ENCODE data around the gene PPCS.

PPCS gene

DNA sequence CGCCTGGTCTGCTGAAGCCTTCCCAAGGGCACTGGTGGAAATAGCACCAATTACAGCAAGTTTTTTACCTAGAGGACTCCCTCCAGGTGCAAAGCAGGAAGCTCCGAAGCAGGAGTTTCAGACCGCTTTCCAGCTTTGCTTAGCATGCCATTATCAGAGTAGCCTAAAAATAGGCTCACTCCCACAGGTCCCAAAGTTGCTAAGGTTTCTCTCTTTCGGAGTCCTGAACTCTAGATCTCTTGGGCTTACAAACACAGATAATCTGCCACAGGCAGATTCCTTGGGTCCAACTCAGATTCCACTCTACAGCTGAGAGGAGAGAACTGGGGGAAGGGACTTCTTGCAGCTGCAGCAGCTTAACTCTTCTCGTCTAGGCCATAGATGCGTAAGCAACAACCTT, 23.0 kb upstream of the PPCS start:
- DNase-seq, result no peak
- Histone ChIP-seq H3K4me3 (ENCODE audit: low read depth, low read length) (no peak overlapping the region), H3K9me3 (ENCODE audit: severe bottlenecking) (no peaks in the 10 kb centered on the region), H3K27me3 (ENCODE audit: insufficient read depth, low read depth, severe bottlenecking) (no peaks in the 10 kb centered on the region), H3K27ac (no peak overlapping the region), H3K36me3 (no peaks in the 10 kb centered on the region)
- TF ChIP-seq, protein P1, sequence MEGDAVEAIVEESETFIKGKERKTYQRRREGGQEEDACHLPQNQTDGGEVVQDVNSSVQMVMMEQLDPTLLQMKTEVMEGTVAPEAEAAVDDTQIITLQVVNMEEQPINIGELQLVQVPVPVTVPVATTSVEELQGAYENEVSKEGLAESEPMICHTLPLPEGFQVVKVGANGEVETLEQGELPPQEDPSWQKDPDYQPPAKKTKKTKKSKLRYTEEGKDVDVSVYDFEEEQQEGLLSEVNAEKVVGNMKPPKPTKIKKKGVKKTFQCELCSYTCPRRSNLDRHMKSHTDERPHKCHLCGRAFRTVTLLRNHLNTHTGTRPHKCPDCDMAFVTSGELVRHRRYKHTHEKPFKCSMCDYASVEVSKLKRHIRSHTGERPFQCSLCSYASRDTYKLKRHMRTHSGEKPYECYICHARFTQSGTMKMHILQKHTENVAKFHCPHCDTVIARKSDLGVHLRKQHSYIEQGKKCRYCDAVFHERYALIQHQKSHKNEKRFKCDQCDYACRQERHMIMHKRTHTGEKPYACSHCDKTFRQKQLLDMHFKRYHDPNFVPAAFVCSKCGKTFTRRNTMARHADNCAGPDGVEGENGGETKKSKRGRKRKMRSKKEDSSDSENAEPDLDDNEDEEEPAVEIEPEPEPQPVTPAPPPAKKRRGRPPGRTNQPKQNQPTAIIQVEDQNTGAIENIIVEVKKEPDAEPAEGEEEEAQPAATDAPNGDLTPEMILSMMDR (IDR thresholded peaks at IDR 0.05; ENCODE audit: low read depth, low read length), result no peak

DNA sequence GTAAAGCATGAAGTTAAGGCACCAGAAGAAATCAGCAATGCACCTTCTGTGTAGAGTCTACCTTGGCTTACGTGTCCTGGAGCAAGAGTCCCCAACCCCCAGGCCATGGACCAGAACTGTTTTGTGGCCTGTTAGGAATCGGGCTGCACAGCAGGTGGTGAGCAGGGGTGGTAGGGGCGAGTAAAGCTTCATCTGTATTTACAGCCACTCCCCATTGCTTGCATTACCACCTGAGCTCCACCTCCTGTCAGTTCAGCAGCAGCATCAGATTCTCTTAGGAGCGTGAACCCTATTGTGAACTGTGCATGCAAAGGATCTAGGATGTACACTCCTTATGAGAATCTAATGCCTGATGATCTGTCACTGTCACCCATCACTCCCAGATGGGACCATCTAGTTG, 22.0 kb upstream of the PPCS start:
- no peaks in the 10 kb centered on the region for H3K27me3 ChIP-seq (ENCODE audit: insufficient read depth, low read depth, severe bottlenecking)
- H3K36me3 ChIP-seq, result no peaks in the 10 kb centered on the region
- TF ChIP-seq, protein P1 (IDR thresholded peaks at IDR 0.05; ENCODE audit: low read depth, low read length), result no peak

DNA sequence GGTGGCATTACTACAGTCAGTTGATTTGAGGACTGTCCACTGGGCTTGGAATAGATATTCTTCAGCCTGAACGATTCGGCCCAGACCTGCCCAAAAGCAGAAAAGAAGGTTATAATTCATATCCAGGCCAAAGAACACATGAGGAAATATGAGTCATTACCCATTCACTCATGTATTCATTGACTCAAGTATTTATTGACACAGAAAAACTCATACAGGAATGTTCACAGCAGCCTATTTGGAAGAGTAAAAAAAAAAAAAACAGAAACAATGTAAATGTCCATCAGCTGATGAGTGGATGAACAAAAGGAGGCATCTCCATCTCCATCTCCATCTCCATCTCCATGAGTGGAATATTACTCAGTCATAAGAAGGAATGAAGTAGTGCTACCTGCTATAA, 16.4 kb upstream of the PPCS start:
- Histone ChIP-seq H3K36me3 (no peaks in the 10 kb centered on the region), H3K27ac (no peak overlapping the region), H3K4me3 (ENCODE audit: low read depth, low read length) (no peak overlapping the region), H3K27me3 (ENCODE audit: insufficient read depth, low read depth, severe bottlenecking) (no peaks in the 10 kb centered on the region), H3K9me3 (ENCODE audit: severe bottlenecking) (no peaks in the 10 kb centered on the region)
- TF ChIP-seq, protein P1 (IDR thresholded peaks at IDR 0.05; ENCODE audit: low read depth, low read length), result no peak
- no peak for DNase-seq

More for the DNA sequence above, 22.0 kb upstream of the PPCS start:
- Histone ChIP-seq H3K4me3 (ENCODE audit: low read depth, low read length) (no peak overlapping the region), H3K27ac (no peak overlapping the region), H3K9me3 (ENCODE audit: severe bottlenecking) (no peaks in the 10 kb centered on the region)
- DNase-seq, result no peak

DNA sequence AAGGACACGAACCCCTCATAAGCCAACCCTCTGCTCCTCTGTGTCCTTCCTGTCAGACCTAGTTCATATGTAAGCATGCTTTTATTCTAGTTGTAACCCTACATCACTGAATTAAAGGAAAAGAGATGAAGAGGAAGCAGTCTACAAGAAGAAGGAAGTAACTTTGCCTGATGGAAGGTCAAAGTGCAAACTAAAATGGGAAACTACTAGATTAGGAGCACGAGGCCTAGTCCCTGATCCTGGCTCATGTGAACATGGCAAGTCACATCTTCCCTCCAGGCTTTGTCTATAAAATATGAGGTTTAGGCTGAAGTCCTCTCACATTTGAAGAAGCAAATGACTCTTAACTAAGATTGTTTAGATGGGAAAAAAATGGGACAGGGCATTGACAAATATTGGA, 13.7 kb upstream of the PPCS start:
- H3K27me3 ChIP-seq (ENCODE audit: insufficient read depth, low read depth, severe bottlenecking), result no peaks in the 10 kb centered on the region
- H3K27ac ChIP-seq, result no peak overlapping the region
- H3K9me3 ChIP-seq (ENCODE audit: severe bottlenecking), result no peaks in the 10 kb centered on the region
- DNase-seq, result no peak
- H3K4me3 ChIP-seq (ENCODE audit: low read depth, low read length), result no peak overlapping the region
- no peaks in the 10 kb centered on the region for H3K36me3 ChIP-seq
- TF ChIP-seq, protein P1 (IDR thresholded peaks at IDR 0.05; ENCODE audit: low read depth, low read length), result no peak

DNA sequence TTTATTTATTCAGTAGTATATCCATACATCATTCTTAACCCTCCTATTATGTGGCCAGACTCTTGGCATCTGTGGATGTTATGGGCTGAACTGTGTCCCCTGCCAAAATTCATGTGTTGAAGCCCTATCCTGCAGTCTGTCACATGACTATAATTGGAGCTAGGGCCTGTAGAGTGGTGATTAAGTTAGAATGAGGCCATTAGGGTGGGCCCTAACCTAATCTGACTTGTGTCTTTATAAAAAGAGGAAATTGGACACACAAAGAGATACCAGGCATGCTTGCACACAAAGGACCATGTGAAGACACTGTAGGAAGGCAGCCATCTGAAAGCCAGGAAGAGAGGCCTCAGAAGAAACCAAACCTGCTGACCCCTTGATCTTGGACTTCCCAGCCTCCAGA, 7.1 kb upstream of the PPCS start:
- Histone ChIP-seq H3K36me3 (no peaks in the 10 kb centered on the region), H3K4me3 (ENCODE audit: low read depth, low read length) (no peak overlapping the region), H3K9me3 (ENCODE audit: severe bottlenecking) (no peaks in the 10 kb centered on the region), H3K27ac (no peak overlapping the region), H3K27me3 (ENCODE audit: insufficient read depth, low read depth, severe bottlenecking) (no peaks in the 10 kb centered on the region)
- TF ChIP-seq, protein P1 (IDR thresholded peaks at IDR 0.05; ENCODE audit: low read depth, low read length), result no peak
- DNase-seq, result no peak

DNA sequence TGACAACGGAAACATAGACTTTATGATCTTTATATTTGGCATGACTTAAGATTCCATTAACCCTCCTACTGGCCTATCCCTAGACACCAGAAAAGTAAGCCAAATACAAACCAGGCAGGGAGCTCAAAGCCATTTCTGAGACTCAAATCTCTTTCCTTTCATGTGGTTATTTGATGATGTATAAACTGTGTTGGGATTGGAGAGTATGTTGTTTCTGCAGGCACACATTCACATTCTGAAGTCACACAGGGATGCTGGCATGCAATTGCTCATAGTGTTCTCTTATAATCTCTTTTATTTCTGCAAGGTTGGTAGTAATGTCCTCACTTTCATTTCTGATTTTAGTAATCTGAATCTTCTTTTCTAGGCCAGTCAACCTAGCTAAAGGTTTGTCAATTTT, 6.3 kb upstream of the PPCS start:
- TF ChIP-seq, protein P1 (IDR thresholded peaks at IDR 0.05; ENCODE audit: low read depth, low read length), result no peak
- DNase-seq, result no peak
- Histone ChIP-seq H3K27me3 (ENCODE audit: insufficient read depth, low read depth, severe bottlenecking) (no peaks in the 10 kb centered on the region), H3K4me3 (ENCODE audit: low read depth, low read length) (no peak overlapping the region), H3K9me3 (ENCODE audit: severe bottlenecking) (no peaks in the 10 kb centered on the region), H3K36me3 (no peaks in the 10 kb centered on the region), H3K27ac (no peak overlapping the region)

All from WERI-Rb-1 (cell line).